HT1080 (cell line): ENCODE results near the gene TM2D1. TPM values are rescaled to one million over a fixed set of nuclear protein-coding genes. Genes with fewer than 3 reads are reported as not detected.
"Not testable (repeated sequence)": the region's sequence is repeated elsewhere in the genome, so short reads cannot be mapped to it uniquely, and the experiment has no call there.

Experiments used
- DNase-seq: peaks from one replicate; pipeline ENCODE4 v3.0.0-alpha.2; 2015; ENCODE audit warnings: low read depth
- polyA plus RNA-seq, 2 experiments: library from polyadenylated mRNA; depleted of rRNA; stranded (reverse); fragments of >200 nt; gene quantifications; 2 replicates each; pipeline ENCODE4 v1.2.3, GENCODE V29; 2015
- total RNA-seq: library from RNA; depleted of rRNA; stranded (reverse); fragments of >200 nt; shearing (Covaris generic); gene quantifications from 2 replicates; pipeline ENCODE4 v1.2.3, GENCODE V29; 2014; rRNA removed

The TM2D1 gene
- total RNA-seq = 57.0 and 79.4 TPM in 2 replicates
- 95.5 and 99.5 TPM in 2 replicates for polyA plus RNA-seq (2015; cell fraction: cytosol; rRNA removed)
- polyA plus RNA-seq (2015; cell fraction: nucleus; rRNA removed) = 58.7 and 60.1 TPM in 2 replicates

DNA sequence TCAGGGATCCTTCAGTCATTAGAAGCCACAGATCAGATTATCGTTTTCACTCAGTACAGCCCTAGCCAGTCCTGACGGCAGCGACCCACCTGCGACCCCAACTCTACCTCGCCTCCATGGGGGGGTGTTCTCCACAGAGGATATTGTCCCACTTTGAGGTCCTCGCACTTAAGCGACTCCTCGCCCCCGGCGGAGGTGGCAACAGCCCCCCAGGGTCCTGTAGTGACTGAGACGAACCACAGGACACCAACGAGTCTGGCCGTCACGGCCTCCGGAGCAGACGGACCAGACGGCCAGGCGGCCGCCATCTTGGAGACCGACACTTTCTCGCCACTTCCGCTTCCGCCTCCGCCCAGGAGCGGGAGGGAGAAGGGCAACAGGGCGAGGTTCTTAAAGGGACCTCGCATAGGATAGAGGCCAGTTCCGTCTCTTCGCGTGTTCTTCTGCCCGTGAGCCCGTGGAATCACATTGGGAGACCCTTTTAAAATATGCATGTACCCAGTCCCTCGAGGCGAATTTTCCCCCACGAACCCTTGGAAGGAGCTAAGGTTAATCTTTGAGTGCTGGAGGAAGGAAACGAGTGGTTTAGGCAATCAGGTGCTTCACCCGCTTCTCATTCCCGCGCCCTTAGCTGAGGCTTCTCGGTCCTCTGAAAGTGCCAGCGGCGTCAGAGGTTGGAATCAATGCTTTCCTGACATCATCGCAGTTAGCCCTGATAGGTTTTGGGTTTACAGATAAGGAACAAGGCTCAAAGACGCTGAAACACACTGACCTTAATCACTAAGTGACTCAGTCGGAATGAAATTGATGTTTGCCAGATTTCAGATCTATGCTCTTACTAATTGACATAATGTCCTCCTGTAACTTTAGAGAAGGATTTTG, at the start of gene TM2D1:
TM2D1 (minus strand) TSS at position 329 of the 882 bp plus-strand sequence; CDS start at position 308, 21 bp downstream.
- peak; percentile 86 for DNase-seq

DNA sequence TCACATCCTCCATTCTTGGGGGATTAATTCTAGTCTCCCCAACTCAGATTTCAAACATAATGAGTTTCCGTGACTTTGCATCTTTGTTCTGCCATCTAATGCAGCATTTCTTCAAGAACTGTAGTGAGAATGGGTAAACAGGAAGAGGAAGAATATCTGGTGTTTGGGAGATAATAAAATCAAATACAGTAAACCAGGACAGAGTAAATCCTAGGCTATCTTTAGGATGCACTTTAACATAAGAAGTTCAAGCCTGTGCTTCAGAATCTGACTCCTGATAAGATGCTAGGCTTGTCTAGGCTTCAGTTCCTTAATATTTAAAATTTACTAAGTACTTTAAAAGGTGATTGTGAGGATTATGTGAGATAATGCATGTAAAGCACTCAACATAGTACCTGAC, 45.2 kb upstream of the TM2D1 start:
- DNase-seq = no peak

DNA sequence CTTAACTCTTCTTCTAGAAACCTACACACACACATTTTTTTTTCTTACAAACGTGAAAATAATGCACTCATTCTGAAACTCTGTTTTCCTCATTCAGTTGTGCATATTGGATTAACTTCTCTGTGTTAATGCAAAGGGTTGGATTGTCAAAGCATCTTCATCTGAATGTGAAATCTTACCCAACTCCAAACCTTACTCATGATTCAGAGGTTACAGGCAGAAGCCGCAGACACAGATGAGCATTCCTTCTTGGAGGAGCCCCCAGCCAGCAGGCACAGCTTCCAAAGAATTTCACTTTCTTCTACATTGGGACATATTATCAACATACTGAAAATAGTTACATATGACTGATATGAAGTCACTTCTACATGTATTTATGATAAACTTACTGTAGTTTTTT, 33.0 kb upstream of the TM2D1 start:
- peak; percentile 20 for DNase-seq

DNA sequence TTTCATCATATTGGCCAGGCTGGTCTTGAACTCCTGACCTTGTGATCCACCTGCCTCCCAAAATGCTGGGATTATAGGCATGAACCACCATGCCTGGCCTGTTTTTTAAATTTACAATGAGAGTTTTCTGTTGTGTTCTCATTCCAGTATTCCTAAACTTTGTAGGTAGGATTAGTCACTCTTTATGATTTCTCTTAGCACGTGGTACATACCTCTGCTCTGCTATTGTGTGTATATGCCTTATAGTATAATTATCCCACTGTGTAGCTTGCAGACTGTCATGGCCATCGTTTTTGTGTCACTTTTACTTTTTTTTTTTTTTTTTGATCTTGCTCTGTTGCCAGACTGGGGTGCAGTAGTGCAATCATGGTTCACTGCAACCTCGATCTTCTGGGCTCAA, 31.8 kb upstream of the TM2D1 start:
- DNase-seq = no peak

DNA sequence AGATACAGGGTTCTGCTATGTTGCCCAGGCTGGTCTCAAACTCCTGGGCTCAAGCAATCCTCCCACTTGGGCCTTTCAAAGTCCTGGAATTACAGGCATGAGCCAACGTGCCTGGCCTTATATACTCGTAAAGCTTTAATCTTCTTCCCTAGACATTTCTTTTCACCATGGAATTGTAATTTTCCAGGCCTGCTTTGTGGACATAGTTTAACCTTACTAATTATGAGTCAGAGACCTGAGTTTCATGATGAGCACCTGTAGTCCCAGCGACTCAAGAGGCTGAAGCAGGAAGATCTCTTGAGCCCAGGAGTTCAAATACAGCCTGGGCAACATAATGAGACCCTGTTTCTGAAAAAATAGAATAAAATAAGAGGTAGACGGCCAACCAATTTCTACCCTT, 29.6 kb upstream of the TM2D1 start:
- peak; percentile 28 for DNase-seq

DNA sequence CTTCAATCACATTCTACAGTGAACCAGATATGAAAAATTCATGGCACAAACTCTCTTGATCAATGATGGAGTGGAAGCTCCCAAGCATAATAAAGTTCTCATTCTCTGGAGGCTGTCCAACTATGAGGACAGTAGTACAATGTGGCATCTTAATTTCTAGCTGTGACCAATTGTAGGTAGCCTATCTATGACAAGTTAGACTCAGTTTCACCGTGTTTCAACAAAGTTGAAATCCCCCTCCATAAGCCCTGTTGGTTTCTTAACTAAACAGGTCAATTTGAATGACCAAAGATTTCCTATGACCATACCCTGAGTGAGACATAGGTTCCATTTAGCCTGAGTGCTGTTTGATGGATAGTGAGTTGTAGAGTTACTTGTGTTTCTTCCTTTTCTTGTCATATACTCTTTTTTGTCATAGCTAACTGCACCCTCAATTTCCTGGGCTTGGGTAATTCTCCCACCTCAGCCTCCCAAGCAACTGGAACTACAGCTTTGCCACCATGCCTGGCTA, 29.1 kb upstream of the TM2D1 start:
- DNase-seq = no peak

DNA sequence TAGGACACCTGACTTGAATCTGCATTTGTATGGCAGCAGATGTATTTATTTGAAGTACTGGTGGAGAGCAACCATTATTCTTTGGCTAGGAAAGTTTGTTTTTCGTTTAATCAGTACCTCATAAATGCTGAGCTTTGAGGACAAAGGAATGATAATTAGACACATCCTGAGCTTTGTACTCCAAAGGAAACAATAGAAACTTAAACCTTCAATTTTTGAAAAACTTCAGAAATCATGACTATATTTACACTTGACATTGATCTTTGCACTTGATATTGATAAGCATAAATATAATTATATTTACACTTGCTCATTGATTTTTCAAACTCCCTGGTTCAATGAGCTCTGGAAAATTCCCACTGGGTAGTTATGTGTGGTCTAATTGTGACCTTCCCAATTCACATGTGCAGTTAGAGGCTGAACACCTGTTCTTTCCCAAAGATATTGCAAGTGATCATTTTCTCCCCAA, 28.0 kb upstream of the TM2D1 start:
- DNase-seq = no peak

DNA sequence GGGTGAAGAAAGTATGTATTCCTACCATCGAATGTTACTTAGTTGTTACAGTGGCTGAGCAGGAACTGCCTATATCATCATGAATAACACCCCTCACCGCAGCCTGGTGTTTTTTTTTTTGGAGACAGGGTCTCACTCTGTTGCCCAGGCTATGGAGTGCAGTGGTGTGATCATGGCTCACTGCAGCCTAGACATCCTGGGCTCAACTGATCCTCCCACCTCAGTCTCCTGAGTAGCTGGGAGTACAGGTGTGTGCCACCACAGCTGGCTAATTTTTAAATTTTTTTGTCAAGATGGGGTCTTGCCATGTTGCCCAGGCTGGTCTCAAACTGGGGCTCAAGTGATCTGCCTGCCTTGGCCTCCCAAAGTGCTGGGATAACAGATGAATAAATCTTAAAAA, 24.6 kb upstream of the TM2D1 start:
- no peak for DNase-seq

DNA sequence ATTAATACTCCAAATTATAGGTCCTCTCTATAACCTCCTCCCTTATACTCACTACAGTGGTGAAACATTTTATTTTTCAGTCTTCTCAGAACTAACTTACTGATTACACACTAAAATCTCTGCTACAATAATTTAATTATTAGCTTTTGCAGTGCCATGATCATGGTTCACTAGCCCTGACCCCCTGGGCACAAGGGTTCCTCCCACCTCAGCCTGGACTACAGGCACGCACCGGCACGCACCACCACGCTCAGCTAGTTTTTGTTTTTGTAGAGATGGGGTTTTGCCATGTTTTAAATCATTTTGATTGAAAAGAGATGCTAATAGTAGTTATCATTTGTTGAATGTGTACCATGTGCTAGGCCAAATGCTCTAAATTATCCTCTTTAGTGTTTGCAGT, 23.6 kb upstream of the TM2D1 start:
- DNase-seq = no peak

DNA sequence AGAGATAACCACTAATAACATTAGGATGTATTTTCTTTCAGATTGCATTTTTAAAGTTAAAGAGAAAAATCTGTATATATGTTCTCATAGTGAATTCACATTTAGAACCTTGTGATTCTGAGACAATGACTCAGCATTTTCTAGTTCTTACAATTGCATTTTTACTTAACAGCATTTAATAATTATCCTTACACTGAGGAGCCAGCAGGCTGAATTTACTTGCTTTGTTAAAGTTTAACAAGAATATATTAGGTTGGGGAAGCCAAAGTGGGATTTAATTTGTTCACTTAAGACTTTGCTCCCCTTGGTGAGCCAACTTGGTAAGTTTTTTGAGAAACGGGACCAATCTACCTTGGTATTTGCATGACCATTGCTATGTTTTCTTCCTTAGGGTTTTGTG, 21.9 kb upstream of the TM2D1 start:
- no peak for DNase-seq

DNA sequence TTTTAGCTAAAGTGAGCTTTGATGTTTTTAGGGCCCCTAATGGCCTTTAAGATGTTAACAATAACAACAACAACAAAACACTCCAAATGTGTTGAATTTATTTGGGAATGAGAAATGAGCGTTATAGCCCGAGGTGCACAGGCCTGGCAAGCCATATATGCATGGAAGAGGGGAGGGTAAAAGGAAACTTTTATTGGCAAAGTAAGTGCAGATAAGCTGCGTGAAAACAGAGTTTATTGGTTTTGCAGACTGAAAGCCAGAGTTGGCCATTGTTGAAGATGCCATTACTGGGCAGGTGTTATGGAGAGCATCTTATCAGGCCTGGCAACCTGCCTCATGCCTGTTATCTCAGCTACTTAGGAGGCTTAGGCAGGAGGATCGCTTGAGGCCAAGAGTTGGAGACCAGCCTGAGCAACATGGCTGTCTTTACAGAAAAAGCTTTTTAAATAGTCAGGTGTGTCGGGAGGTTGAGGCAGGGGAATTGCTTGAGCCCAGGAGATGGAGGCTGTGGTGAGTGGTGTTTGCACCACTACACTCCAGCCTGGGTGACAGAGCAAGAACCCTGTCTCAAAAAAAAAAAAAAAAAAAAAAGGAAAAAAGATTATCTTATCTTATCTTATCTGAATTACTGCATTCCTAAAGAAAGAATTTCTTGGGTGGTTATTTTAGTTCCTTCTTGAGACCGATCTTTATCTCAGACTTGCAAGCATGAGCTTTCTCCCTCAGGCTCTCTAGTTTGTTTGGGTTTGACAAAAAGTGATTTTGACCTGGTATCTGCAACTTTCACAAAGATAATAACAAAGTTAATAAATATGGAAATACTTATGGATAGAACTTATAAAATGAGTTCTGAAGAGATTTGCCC, 19.0 kb upstream of the TM2D1 start:
- DNase-seq = no peak

DNA sequence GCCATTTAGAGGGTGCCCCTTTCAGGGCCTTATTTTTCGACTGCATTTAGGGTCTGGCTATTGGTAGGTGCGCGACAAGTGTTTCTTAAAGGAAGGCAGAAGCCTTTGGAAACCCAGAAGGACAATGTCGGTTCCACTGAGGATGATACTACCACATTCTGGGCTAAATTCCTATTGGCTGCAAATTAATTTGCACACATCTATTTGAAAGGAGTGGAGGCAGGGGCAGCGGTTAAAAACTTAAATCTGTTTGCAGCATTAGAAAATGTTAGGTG, 18.4 kb upstream of the TM2D1 start:
- no peak for DNase-seq

DNA sequence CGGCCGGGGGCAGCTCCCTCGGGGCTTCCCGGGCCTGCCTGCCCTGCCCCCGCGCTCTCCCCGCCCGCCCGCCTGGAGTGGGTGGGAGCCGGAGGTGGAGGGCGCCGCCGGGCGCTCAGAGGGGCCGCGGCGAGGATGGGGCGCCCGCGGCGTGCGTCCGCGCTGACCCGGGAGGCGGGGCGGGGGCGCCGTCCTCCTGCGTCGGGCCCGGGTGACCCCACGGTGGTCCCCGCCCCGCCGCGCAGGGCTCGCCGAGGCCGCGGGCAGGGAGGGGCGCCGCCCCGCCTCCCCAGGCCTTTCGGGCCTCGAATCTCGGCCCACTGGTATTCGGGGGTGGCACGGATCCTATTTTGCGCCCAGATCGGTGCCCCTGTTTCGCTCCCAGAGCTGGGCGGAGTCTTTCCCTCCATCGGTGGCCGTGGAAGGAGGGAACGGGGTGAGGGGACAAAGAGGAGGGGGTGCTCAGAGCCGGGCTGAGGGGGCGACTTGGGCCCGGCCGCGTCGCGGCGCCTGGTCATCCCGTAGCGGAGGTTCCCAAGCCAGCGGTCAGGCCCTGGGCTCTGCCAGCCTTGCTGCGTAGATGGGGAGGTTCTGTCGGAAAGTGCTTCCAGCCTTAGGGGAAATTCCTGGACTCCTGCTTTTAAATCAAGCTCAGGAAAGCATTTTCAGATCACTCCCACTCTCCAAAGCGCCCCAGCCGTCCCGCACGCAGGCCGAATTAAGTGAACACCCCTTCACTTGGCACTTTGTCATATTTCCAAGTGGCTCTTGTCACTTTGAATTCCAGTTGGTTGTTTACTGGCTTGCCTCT, 17.9 kb upstream of the TM2D1 start:
- DNase-seq = no peak

DNA sequence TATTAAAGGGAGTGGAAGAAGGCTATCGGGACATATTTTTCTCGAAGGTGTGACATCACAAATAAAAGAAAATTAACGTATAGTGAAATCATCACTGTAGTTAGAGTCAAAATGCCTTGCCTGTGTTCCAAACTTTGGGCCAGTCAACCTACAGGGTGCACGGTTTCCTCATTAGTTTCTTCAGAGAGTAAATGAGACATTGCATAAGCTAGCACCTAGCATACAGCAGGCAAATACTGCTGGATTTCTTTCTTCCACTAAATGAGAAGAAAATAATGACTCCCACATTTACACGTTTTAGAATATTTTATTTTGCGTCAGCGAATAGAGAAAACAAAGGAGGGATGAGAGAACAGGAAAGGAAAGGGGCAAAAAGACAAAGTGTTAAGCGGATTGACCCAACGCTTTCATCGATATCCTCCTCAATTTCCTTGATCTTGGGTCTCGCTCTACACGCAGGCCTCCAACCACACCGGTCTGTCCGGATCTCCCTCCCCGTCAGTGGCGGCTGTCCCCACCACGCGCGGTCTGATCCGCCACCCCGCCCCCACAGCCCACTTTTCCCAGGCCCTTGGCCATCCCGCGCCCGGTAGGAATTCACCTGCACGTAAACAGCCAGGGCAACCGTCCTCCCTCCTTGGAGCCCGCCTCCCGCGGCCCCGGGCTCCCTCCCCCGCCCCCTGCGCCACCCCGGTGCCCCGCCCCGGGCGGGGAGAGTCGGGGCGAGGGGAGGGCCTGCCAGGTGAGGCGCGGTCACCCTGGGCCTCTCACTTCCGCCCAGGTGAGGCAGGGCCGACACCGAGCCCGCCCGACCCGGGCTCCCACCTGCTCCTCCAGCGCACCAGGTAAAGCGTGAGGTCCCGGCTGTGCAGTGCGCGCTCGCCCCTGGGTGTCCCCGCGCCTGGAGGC, 17.0 kb upstream of the TM2D1 start, which contains the start of gene PATJ:
PATJ (plus strand) TSS at position 770 of the 909 bp plus-strand sequence. CDS start 20,413 bp downstream, outside the sequence.
- no peak for DNase-seq

DNA sequence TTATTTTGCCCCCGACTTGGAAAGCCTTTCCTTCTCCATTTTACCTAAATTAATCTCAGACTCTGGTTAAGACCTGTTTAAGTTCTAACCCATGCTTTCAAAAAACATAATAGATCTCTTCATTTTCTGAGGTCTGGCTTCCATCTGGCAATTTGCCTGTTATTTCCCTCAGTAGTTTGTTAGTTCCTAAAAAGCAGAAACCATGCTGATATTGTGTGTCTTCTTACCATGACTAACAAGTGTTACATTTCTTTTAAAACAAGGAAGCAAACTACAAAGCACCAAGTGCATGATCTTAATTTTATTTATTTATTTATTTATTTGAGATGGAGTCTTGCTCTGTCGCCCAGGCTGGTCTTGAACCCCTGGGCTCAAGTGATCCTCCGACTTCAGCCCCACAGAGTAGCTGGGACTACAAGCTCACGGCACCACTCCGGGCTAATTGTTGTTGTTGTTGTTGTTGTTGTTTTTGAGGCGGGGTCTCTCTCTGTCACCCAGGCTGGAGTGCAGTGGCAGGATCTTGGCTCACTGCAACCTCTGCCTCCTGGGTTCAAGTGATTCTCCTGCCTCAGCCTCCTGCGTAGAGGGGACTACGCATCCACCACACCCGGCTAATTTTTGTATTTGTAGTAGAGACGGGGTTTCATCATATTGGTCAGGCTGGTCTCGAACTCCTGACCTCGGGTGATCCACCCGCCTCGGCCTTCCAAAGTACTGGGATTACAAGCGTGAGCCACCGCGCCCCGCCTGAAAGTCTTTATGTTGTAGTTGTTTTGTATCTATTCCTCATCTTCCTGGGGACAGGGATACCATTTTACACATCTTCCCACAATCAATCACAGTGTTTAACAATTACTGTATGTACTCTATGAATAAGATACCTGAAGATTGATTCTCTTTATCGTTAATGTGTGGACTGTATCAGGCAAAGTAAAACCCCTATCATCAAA, 16.1 kb upstream of the TM2D1 start:
- no peak for DNase-seq

DNA sequence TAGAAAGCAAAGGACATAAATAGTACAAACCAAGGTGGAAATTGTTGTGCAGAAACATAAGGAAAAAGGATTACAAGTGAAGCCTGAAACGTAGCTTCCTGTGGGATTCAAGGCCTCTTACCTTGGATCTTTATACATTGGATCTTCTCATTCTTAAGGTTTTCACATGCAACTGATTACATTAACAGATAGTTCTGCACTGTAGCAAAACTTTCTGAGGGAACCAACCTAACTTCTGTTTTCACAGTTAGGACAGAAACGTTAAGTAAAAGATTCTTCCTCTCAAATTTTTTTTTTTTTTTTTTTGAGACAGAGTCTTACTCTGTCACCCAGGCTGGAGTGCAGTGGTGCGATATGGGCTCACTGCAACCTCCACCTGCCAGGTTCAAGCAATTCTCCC, 7.8 kb upstream of the TM2D1 start:
- no peak for DNase-seq

DNA sequence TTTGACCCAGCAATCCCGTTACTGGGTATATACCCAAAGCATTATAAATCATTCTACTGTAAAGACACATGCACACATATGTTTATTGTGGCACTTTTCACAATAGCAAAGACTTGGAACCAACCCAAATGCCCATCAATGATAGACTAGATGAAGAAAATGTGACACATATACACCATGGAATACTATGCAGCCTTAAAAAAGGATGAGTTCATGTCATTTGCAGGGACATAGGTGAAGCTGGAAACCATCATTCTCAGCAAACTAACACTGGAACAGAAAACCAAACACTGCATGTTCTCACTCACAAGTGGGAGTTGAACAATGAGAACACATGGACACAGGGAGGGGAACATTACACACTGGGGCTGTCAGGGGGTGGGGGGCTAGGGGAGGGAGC, 5.7 kb upstream of the TM2D1 start:
- DNase-seq = not testable (repeated sequence)

DNA sequence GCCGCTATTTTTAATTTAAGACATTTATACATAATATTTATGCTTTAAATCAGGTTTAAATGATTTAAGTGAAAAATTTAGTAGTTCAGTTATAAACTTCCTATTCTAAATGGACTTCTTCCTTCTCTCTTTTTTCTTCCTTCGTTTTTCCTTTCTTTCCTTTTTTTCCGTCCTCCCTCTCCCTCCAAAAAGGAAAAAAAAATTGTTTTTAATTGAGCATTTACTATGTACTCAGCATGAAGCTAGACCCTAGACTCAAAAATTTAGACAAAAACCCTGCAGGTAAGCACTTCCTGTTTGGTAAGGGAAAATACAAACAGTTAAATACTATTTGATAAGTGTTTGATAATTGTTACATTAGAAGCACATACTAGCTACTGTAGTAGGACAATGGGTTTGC, 2.6 kb upstream of the TM2D1 start:
- no peak for DNase-seq

DNA sequence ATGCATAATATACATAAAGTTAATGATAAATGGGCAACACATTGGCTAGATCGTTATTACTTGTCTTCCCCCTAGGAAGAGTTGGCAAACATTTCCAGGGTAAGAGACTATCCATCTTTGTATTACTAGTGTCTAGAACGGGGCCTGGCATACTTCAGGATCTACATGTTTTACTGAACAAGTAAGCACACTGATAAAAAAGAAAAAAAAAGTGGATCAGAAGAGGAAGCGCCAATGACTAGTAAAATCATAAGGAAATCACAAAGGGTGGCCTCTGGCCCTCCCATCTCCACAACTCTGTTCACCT, 482 bp downstream of the TM2D1 start:
- DNase-seq = no peak
